GM12878 (cell line): Measurements from ENCODE around the gene CDC42SE2.

Experiments used
- CTCF ChIP-seq, 3 experiments: IDR thresholded peaks in 2 of 3; conservative IDR thresholded peaks in 1 of 3; 2 replicates each; pipeline ENCODE4 v1.5.1; 2011; ENCODE audit warnings: low read depth in 3 of 3, low read length in 3 of 3, mild to moderate bottlenecking in 3 of 3, control low read depth in 2 of 3, moderate library complexity in 2 of 3, inconsistent platforms in 1 of 3, mixed read lengths in 1 of 3; ENCODE audit not compliant: control insufficient read depth in 2 of 3, insufficient read depth in 1 of 3; ENCODE audit errors: extremely low read depth in 1 of 3
- ELK1 ChIP-seq: IDR thresholded peaks from 2 replicates; pipeline ENCODE4 v1.6.1; 2012; ENCODE audit warnings: low read depth, low read length, improper control_type of control experiment
- EZH2 ChIP-seq: IDR thresholded peaks from 2 replicates; pipeline ENCODE4 v1.6.1; 2012; ENCODE audit warnings: low read depth, mild to moderate bottlenecking, control low read depth, inconsistent platforms, low read length, borderline replicate concordance; ENCODE audit not compliant: control insufficient read depth
- NFIC ChIP-seq: IDR thresholded peaks from 2 replicates; pipeline ENCODE4 v1.6.1; 2012; ENCODE audit warnings: low read depth, mild to moderate bottlenecking, inconsistent platforms, low read length, moderate library complexity
- PBX3 ChIP-seq: IDR thresholded peaks from 2 replicates; pipeline ENCODE4 v1.6.1; 2011; ENCODE audit warnings: mild to moderate bottlenecking, low read depth, low read length, moderate library complexity; ENCODE audit not compliant: insufficient replicate concordance

- TF ChIP-seq EZH2 (no peak), NFIC (no peak), CTCF (IDR thresholded peaks at IDR 0.05 in 2 of 3, conservative IDR thresholded peaks at IDR 0.05 in 1 of 3; ENCODE audit: control insufficient read depth in 2 of 3, extremely low read depth in 1 of 3, insufficient read depth in 1 of 3, low read depth in 3 of 3, low read length in 3 of 3) (no peak), ELK1 (no peak), PBX3 (no peak)
Observed at GRCh38 chr5:131239686-131240085, 24.2 kb upstream of the CDC42SE2 start.
